Prostate gland (tissue), 2 donors: Measurements from ENCODE around the gene KRT77. TPM values are rescaled to one million over a fixed set of nuclear protein-coding genes. Genes with fewer than 3 reads are reported as not detected.

Experiments
- DNase-seq: peaks from one replicate; pipeline ENCODE4 v3.0.0-alpha.2; 2019; ENCODE audit warnings: low spot score
- H3K27ac ChIP-seq, 2 donors: fragments of 200-600 bp; sonication (generic); 2 replicates each; pipeline ENCODE4 v1.5.1; 2017 to 2019
- H3K27me3 ChIP-seq: fragments of 200-600 bp; sonication (generic); replicated peaks from 2 replicates; pipeline ENCODE4 v1.5.1; 2019; ENCODE audit not compliant: insufficient read depth
- H3K36me3 ChIP-seq, 2 donors: fragments of 200-600 bp; sonication (generic); 1 replicate in 1 of 2; 2 replicates in 1 of 2; pipeline versions ENCODE4 v1.5.1 to v1.8.1; 2017 to 2019
- H3K4me1 ChIP-seq: fragments of 200-600 bp; sonication (generic); replicated peaks from 2 replicates; pipeline ENCODE4 v1.5.1; 2019
- H3K4me3 ChIP-seq, 2 donors: fragments of 200-600 bp; sonication (generic); 2 replicates each; pipeline ENCODE4 v1.5.1; 2017 to 2019
- H3K9me3 ChIP-seq: fragments of 200-600 bp; sonication (generic); 2 replicates; pipeline ENCODE4 v1.5.1; 2017
- POLR2A ChIP-seq: fragments of 450-650 bp; IDR thresholded peaks from one replicate; pipeline ENCODE4 v1.6.1; 2016; ENCODE audit warnings: antibody characterized with exemption, mild to moderate bottlenecking
- POLR2AphosphoS5 ChIP-seq: sonication (generic); formaldehyde crosslinking; IDR thresholded peaks from one replicate; pipeline ENCODE4 v1.6.1; 2017; ENCODE audit warnings: antibody characterized with exemption
- WGBS: methylation state at CpG from one replicate; pipeline ENCODE4 v1.1.5; 2018; 5-methylcytosine and 5-hydroxymethylcytosine counted together
- intact Hi-C: fragments of 100-400 bp; cut with DNase I; formaldehyde crosslinking; loops from one replicate; pipeline ENCODE4 v1.14.2; 2022
- total RNA-seq, 2 donors: library from RNA; depleted of rRNA; stranded (reverse); fragments of >200 nt; gene quantifications; one replicate each; pipeline ENCODE4 v1.1.0, GENCODE V29; 2016
- TF ChIP-seq, protein P1 (sequence below), 4 experiments: fragments of 200-600 bp in 2 of 4; fragments of 450-650 bp in 2 of 4; sonication (generic) in 2 of 4; IDR thresholded peaks; 1 replicate in 3 of 4; 2 replicates in 1 of 4; pipeline ENCODE4 v1.5.1; 2016 to 2019; ENCODE audit warnings: antibody characterized with exemption in 4 of 4, mild to moderate bottlenecking in 2 of 4, moderate library complexity in 2 of 4

The KRT77 gene
- total RNA-seq, 2 donors from 2014 or later = 0.09 to 0.57 TPM

DNA sequence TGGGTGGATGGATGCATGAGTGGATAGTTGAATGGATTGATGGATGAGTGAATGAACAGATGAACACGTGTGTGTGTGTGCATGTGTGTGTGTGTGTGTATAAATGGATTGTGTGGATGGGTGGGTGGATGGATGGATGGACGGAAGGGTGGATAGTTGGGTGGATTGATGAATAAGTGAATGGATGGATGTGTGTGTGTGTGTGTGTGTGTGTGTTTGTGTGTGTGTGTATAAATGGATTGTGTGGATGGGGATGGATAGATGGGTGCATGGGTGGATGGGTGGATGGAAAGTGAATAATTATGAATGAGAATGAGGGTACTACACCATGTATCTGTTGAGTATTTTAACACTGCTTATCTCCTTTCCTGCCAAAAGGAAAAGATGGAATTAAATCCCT lies 986 bp downstream of the KRT77 start:
- H3K4me3 ChIP-seq = no peak overlapping the region
- TF ChIP-seq, protein P1, sequence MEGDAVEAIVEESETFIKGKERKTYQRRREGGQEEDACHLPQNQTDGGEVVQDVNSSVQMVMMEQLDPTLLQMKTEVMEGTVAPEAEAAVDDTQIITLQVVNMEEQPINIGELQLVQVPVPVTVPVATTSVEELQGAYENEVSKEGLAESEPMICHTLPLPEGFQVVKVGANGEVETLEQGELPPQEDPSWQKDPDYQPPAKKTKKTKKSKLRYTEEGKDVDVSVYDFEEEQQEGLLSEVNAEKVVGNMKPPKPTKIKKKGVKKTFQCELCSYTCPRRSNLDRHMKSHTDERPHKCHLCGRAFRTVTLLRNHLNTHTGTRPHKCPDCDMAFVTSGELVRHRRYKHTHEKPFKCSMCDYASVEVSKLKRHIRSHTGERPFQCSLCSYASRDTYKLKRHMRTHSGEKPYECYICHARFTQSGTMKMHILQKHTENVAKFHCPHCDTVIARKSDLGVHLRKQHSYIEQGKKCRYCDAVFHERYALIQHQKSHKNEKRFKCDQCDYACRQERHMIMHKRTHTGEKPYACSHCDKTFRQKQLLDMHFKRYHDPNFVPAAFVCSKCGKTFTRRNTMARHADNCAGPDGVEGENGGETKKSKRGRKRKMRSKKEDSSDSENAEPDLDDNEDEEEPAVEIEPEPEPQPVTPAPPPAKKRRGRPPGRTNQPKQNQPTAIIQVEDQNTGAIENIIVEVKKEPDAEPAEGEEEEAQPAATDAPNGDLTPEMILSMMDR (IDR thresholded peaks at IDR 0.05) = no peak
- TF ChIP-seq POLR2AphosphoS5 (no peak), POLR2A (no peak)
- H3K9me3 ChIP-seq = no peaks in the 10 kb centered on the region
- H3K27ac ChIP-seq = no peak overlapping the region
- WGBS = 82% methylated on average over 2 of the region's 2 CpGs
- no peaks in the 10 kb centered on the region for H3K36me3 ChIP-seq
- DNase-seq = no peak
- peaks cover 3% of the 10 kb centered on the region for H3K27me3 ChIP-seq
- intact Hi-C loops = no loop called here
- no peaks in the 10 kb centered on the region for H3K4me1 ChIP-seq

DNA sequence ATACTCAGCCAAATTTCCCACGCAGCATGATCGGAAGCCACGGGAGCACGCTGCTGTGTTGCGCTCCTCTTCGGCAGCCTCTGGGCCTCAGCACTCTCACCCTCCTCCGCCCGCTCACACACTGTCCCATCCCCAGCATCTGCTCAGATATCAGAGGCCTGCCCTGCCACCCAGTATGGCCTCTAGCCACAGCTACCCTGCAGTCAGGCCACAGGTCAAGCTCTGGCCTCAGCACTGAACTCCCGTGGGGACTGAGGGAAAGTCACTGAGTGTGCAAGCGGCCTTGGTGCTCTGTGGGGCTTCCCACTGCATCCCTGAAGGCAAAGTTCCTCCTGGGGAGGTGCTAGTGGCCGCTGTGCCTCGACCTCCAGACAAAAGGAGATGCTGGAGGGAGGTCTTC lies 2.0 kb downstream of the KRT77 start:
- intact Hi-C loops = no loop called here
- H3K4me1 ChIP-seq = no peaks in the 10 kb centered on the region
- no peak for DNase-seq
- no peaks in the 10 kb centered on the region for H3K9me3 ChIP-seq
- peaks cover 3% of the 10 kb centered on the region for H3K27me3 ChIP-seq
- TF ChIP-seq POLR2AphosphoS5 = no peak
- TF ChIP-seq POLR2A = no peak
- TF ChIP-seq, protein P1 (IDR thresholded peaks at IDR 0.05) = no peak
- H3K4me3 ChIP-seq = no peak overlapping the region
- H3K36me3 ChIP-seq = no peaks in the 10 kb centered on the region
- 87% methylated on average over 11 of the region's 12 CpGs for WGBS
- no peak overlapping the region for H3K27ac ChIP-seq

DNA sequence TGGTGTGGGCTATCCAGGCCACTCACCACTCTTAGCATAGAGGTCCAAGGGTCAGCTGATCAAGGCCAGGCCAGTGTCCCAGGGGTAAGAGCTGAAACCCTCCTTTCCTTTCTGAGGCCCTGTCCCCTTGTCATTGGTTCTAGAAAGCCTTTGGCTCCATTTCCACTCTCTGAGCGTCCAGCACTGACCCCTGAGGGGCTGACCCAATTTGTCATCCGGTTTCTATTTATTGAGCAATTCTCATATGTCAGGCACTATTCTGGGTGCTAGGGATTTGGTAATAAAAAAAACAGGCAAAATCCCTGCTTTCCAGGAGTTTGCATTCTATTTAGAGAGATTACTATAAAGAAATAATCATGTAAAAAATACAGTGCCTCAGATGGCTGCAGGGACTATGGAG lies 3.4 kb downstream of the KRT77 start:
- no peak for DNase-seq
- TF ChIP-seq POLR2A = no peak
- no peak for TF ChIP-seq POLR2AphosphoS5
- TF ChIP-seq, protein P1 (IDR thresholded peaks at IDR 0.05) = no peak
- intact Hi-C loops = no loop called here
- peaks cover 3% of the 10 kb centered on the region for H3K27me3 ChIP-seq
- no peak overlapping the region for H3K27ac ChIP-seq
- H3K4me3 ChIP-seq = no peak overlapping the region
- 93% methylated on average over 2 of the region's 2 CpGs for WGBS
- no peaks in the 10 kb centered on the region for H3K36me3 ChIP-seq
- H3K9me3 ChIP-seq = no peaks in the 10 kb centered on the region
- no peaks in the 10 kb centered on the region for H3K4me1 ChIP-seq

DNA sequence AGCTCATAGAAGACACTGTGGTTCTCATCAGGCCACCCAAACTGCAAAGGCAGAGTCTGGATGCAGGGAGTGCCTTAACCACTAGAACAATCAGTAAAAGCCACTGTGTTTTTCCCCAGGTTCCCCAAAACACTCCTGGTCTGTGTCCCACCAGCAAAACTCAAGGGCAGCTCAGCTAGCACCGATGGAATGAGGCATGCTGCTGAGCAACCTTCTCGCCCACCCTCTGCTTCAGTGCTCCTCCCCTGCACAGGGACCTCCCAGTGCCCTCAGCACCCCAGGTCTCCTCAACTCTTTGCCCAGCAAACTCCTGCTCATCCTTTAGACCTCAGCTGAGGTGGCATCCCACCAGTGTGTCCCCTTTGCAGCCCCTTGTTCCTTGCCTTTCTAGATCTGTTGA lies 4.0 kb downstream of the KRT77 start:
- Histone ChIP-seq H3K27me3 (peaks cover 3% of the 10 kb centered on the region), H3K36me3 (no peaks in the 10 kb centered on the region), H3K4me3 (no peak overlapping the region), H3K9me3 (no peaks in the 10 kb centered on the region), H3K4me1 (no peaks in the 10 kb centered on the region), H3K27ac (no peak overlapping the region)
- TF ChIP-seq POLR2A = no peak
- TF ChIP-seq, protein P1 (IDR thresholded peaks at IDR 0.05) = no peak
- TF ChIP-seq POLR2AphosphoS5 = no peak
- 83% methylated on average over 2 of the region's 2 CpGs for WGBS
- no peak for DNase-seq
- intact Hi-C loops = no loop called here

DNA sequence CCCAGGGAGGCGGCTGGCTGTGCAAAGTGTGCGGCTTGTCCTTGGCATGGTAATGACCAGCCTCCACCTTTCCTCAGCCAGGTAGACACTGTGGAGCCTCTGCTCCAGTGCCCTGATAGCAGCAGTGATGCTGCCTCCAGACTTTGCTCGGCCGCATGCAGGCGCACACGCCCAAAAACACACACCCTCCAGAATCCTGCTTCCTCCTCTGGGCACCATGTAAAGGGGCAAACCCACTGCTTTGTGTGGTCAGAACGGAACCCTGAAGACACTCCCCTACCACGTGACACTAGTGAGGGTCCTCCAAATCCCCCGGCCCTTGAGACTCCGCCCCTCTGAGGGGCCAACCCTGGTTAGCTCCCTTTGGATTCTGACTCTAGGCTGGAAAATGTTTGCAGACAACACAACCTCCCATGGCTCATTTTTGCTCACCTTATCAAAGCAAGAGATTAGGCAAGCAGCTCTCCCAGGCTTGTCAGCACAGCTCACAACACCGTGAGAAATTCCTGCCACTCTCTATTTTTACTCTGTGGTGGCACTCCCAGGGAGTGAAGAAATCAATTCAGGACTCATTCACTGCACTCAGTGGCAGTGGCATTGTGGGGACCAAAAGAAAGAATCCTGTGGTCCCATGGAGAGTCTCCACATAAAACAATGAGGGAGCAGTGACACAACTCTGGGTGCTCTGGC lies 4.5 kb downstream of the KRT77 start:
- Histone ChIP-seq H3K27me3 (peaks cover 3% of the 10 kb centered on the region), H3K4me1 (no peaks in the 10 kb centered on the region), H3K4me3 (no peak overlapping the region), H3K9me3 (no peaks in the 10 kb centered on the region), H3K27ac (no peak overlapping the region), H3K36me3 (no peaks in the 10 kb centered on the region)
- DNase-seq = no peak
- intact Hi-C loops = no loop called here
- TF ChIP-seq POLR2AphosphoS5 (no peak), POLR2A (no peak)
- TF ChIP-seq, protein P1 (IDR thresholded peaks at IDR 0.05) = no peak
- 61% methylated on average over 11 of the region's 11 CpGs for WGBS
